ENCODE results near the gene IRAK2.
"Not testable (repeated sequence)": the region's sequence is repeated elsewhere in the genome, so short reads cannot be mapped to it uniquely, and the experiment has no call there.

The IRAK2 gene, protein sequence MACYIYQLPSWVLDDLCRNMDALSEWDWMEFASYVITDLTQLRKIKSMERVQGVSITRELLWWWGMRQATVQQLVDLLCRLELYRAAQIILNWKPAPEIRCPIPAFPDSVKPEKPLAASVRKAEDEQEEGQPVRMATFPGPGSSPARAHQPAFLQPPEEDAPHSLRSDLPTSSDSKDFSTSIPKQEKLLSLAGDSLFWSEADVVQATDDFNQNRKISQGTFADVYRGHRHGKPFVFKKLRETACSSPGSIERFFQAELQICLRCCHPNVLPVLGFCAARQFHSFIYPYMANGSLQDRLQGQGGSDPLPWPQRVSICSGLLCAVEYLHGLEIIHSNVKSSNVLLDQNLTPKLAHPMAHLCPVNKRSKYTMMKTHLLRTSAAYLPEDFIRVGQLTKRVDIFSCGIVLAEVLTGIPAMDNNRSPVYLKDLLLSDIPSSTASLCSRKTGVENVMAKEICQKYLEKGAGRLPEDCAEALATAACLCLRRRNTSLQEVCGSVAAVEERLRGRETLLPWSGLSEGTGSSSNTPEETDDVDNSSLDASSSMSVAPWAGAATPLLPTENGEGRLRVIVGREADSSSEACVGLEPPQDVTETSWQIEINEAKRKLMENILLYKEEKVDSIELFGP

DNA sequence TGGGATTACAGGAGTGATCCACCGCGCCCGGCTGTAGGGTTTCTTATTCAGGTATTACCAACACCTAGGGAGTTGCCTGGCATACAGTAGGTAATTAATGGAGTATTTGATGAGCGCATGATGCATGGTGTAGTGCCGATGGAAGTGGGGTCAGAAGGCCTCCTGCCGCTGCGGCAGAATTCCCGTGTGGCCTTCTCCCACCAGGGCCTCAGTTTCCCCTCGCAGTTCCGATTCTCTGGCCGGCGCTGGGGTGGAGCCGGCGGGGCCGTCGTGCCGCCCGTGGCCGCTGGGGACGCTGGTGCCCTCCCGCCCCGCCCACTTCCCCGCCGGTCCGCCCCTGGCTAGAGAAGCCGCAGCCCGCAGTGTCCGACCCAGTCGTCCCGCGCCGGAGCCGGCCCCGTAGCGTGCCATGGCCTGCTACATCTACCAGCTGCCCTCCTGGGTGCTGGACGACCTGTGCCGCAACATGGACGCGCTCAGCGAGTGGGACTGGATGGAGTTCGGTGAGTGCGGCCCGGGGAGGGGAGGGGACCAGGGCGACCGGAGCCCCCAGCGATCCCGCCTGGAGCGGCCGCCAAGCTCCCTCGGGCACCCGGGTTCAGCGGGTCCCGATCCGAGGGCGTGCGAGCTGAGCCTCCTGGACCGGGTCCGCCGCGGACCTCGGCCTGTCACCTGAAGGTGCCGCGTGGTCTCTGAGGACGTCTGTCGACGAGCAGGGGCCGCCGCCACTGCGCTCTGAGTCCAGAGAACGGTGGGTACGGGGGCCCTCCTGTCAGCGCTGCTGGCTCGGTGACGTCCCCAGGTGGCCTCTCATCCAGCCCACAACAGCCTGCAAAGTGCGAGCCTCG, at the start of gene IRAK2:
TSS of gene IRAK2 (plus strand) at position 374 of the 848 bp plus-strand sequence. CDS start at position 410, 36 bp downstream.
- DNase-seq: peak; percentile 72

DNA sequence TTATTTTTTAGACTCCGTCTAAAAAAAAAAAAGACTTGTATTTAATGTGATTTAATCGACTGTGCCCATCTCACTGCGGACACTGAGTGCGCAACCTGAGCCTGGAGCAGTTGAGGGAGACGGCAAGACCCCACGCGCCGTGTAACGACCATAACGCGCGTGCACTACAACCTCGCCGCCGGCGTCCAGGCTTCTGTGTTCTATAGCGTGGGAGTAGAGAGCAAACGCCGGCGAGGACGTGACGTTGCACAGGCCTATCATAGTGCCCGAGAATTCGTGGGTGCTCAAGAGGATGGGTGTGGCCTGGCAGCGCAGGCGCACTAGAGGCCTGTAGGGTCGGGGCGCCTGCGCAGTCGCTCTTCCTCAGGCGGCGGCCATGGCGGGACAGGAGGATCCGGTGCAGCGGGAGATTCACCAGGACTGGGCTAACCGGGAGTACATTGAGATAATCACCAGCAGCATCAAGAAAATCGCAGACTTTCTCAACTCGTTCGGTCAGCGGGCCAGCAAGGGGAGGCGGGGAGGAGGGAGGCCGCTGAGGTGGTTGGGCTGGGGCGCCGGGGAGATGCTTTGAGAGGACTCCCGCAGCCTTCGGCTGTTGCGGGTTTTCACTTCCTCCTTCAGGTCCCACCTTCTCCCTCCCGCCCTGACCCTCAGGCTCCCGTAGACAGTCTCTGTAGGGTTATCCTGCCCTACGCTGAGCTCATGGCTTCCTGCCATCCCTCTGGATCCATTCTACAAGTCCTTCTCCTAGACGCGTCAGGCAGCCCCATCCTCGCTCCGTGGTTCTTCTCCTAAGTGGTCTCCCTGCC, 49.2 kb upstream of the IRAK2 start, which contains the start of gene BRK1:
TSS of gene BRK1 (plus strand) at position 350 of the 812 bp plus-strand sequence. CDS start at position 377, 27 bp downstream.
- peak; percentile 95 for DNase-seq

DNA sequence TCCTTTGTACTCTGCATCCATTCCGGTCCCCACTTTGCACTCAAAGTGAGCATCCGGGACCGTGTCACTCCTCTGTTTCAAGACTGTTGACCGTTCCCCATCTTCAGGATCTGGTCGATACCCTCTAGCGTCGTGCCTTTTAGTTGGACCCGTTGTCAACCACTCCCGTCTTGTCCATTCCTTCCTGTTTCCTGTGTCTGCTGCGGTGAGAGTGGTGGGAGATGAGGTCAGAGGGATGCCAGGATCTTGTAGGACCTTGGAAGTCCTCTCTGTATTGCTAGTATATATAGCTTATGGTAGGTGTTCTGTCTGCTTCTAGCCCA, 48.6 kb upstream of the IRAK2 start:
- no peak for DNase-seq

DNA sequence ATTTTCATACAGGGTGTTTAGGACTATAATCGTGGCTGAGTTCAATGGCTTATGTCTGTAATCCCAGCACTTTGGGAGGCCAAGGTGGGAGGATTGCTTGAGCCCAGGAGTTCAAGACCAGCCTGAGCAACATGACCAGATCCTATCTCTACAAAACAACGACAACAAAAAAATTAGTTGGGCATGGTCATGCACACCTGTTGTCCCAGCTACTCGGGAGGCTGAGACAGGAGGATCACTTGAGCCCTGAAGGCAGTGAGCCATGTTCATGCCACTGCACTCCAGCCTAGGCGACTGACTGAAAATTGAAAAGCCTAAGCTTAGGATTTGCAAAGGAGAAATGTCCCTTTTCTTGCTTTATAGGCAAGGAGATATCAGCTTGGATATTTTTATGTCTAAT, 47.8 kb upstream of the IRAK2 start:
- no peak for DNase-seq

DNA sequence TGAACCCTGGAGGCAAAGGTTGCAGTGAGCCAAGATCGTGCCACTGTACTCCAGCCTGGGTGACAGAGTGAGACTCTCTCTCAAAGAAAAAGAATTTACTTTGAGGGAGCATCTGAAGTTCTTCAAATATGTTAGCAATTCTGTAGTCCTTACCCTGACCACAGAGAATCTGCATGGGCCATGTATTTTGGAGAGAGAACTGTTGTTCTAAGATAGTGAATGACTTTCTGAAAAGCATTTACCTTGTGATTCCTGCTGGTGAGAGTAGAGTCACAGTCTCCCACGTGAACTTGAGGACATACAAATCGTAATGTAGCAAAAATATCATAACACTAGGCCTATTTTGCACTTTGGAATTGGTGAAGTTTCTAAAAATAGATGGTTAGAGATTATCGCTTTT, 45.3 kb upstream of the IRAK2 start:
- no peak for DNase-seq

DNA sequence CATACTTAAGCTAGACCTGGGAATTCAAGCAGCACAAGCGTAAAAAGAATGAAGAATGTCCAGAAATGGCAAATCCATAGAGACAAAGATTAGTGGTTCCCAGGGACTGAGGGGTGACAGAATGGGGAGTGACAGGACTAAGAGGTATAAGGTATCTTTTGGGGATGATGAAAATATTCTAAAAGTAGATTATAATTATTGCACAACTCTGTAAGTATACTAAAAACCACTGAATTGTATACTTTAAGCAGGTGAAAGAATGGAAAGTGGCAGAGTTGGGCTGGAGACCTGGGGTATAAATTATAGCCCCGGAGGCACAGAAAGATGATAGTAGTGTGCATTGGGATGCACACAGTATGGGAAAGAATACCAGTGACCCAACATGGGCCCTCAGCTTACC, 43.7 kb upstream of the IRAK2 start:
- DNase-seq: no peak

DNA sequence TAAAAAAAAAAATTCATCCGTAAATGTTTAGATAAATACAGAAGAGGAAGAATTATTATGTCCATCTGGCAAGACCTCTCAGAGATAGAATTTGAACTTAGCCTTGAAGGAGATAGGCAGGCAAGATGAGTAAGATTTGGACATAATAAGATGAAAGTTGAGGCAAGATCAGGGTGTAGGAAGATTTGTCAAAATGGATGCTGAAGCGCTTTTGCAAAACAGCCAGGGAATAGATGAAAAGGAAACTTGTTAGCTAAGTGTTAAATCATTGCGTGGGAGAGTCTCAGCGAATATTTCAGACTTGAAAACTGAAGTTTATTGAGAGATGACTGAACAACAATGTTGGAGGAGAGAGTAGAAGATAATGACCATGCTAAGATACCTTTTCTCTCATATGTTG, 42.0 kb upstream of the IRAK2 start:
- DNase-seq: no peak

DNA sequence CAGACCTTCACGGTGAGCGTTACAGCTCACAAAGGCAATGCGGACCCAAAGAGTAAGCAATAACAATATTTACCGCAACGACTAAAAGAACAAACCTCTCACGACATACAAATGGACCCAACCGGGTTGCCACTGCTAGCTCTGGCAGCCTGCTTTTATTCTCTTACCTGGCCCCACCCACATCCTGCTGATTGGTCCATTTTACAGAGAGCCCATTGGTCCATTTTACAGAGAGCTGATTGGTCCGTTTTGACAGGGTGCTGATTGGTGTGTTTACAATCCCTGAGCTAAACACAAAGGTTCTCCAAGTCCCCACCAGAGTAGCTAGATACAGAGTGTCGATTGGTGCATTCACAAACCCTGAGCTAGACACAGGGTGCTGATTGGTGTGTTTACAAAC, 28.8 kb upstream of the IRAK2 start:
- not testable (repeated sequence) for DNase-seq

DNA sequence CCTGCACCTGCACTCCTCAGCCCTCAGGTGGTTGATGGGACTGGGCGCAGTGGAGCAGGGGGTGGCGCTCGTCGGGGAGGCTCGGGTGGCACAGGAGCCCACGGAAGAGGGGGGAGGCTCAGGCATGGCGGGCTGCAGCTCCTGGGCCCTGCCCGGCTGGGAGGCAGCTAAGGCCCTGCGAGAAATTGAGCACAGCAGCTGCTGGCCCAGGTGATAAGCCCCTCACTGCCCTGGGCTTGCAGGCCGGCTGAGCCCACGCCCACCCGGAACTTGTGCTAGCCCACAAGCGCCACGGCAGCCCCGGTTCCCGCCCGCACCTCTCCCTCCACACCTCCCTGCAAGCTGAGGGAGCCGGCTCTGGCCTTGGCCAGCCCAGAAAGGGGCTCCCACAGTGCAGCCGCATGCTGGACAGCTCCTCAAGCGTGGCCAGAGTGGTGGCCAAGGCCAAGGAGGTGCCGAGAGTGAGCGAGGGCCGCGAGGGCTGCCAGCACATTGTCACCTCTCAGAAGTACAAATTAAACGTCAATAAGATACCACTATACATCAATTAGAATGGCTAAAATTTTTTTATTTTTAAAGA, 28.2 kb upstream of the IRAK2 start:
- no peak for DNase-seq

DNA sequence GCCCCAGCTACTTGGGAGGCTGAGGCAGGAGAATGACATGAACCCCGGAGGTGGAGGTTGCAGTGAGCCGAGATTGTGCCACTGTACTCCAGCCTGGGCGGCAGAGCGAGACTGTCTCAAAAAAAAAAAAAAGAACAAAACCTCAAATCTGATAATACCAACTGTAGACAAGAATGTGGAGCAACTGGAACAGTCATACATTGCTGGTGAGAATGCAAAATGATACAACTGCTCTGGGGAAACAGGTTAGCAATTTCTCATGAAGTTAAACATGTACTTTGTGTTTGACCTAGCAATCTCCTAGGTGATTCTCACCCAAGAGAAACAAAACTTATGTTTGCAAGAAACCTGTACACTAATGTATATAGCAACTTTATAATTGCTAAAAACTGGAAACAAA, 27.5 kb upstream of the IRAK2 start:
- DNase-seq: no peak

DNA sequence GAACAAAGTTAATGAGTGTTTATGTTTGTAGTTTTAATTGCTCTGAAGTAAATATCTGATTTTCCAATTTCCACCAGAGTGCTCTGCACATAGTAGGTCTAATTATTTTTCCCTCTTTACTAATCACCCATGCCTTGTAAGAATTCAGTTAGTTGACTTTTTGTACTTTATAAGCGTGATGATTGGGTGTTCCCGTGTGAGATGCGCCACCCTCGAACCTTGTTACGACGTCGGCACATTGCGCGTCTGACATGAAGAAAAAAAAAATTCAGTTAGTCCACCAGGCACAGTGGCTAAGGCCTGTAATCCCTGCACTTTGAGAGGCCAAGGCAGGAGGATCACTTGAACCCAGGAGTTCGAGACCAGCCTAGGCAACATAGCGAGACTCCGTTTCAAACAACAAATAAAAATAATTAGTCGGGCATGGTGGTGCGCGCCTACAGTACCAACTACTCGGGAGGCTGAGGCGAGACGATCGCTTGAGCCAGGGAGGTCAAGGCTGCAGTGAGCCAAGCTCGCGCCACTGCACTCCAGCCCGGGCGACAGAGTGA, 23.6 kb upstream of the IRAK2 start:
- no peak for DNase-seq

DNA sequence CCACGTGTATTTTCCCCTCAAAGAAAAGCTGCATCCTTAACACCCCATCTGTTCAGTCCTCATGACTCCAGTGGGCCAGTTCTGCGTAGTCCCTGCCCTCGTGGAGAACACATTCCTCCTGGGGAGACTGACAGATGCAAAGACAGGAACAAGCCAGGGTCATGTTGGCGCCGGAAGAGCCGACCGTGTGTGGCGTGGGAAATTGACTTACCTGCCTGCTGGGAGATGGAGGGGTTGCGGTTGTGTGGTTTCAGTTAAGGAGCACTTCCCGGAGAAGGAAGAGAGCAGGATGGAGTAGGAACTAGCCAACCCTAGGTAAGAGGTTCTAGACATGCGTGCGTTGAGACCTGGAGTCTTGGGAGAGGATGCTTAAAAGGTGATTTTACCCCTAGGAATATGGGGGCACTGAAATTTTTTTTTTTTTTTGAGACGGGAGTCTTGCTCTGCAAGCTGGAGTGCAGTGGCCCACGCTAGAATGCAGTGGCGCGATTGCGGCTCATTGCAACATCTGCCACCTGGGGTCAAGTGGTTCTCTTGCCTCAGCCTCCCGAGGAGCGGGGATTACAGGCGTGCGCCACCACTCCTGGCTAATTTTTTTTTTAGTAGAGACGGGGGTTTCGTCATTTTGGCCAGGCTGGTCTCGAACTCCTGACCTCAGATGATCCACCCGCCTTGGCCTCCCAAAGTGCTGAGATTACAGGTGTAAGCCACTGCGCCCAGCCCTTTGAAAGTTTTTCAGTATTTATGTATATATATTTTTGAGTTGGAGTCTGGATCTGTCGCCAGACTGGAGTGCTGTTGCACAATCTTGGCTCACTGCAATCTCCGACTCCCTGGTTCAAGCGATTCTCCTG, 21.8 kb upstream of the IRAK2 start:
- DNase-seq: peak; percentile 35

DNA sequence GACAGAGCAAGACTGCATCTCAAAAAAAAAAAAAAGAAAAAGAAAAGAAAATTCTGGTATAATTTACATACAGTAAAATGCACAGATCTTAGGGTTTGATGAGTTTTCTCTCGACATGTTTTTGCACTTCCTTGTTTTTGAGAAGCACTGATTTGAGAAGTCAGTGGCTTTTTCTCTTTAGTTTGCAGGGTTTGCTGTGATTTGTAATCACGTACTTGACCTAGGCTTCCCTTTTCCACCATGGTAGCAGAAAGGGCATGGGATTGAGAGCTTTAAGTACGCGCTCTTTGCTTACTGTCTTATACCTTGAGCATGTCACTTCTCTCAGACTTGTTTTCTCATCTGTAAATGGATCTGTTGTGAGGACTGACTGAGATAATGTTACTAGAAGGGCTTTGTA, 19.0 kb upstream of the IRAK2 start:
- no peak for DNase-seq

DNA sequence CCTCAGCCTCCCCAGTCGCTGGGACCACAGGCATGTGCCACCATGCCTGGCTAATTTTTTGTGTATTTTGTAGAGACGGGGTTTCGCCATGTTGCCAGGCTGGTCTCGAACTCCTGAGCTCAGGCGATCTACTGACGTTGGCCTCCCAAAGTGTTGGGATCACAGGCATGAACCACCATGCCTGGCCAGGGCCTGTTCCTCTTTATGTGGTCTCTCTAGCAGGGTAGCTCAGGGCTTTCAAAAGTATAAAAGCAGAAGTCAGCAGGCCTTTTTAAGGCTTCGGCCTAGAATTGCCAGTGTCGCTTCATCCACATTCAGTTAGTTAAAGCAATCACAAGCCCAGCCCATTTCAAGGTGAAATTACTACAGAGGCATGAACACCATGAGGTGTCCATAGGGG, 15.5 kb upstream of the IRAK2 start:
- no peak for DNase-seq

DNA sequence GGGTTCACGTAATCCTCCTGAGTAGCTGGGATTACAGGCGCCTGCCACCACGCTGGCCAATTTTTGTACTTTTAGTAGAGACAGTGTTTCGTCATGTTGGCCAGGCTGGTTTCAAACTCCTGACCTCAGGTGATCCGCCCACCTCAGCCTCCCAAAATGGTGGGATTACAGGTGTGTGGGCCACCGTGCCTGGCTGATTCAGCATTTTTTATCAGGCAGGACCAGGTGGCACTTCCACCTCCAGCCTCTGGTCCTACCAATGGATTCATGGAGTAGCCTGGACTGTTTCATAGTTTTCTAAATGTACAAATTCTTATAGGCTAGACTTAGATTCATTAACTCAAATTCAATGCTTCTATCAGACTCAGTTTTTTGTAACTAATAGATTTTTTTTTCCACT, 13.7 kb upstream of the IRAK2 start:
- no peak for DNase-seq

DNA sequence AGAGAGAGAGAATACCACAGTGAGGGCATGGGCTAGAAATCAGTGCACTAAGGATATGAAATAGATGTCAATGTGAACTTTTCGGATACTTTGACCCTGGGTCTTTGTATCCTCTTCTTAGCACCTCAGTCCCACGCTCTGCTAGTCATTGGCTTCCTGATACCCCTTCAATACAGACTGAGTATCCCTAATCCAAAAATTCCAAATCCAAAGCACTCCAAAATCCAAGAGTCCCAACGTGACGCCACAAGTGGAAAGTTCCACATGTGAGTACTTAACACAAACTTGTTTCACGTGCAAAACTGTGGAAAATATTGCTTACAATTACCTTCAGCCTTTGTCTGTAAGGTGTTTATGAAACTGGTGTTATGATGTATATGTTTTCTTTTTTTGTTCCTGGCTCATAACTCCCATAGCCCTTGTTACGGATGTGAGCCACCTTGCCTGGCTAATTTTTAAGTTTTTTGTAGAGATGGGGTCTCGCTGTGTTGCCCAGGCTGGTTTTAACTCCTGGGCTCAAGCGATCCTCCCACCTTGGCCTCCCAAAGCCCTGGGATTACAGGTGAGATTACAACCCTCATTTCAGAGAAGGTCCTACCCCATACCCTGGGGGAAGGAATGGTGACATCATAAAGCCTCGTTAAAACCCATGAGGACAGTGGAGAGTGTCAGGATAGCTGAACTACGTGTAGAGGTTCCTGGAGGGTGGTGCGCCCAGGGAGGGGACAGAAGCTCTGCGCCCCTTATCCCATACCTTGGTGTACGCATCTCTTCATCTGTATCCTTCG, 10.2 kb upstream of the IRAK2 start:
- DNase-seq: no peak

DNA sequence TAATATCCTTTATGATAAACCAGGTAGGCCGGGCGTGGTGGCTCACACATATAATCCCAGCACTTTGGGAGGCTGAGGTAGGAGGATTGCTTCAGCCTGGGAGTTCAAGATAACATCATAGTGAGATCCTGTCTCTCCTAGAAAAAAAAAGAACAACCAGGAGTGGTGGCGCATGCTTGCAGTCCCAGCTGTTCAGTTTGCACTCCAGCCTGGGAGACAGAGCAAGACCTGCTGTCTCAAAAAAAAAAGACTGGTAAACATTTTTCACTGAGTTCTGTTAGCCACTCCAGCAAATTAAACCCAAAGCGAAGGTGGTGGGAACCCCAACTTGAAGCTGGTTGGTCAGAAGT, 9.6 kb upstream of the IRAK2 start:
- no peak for DNase-seq

DNA sequence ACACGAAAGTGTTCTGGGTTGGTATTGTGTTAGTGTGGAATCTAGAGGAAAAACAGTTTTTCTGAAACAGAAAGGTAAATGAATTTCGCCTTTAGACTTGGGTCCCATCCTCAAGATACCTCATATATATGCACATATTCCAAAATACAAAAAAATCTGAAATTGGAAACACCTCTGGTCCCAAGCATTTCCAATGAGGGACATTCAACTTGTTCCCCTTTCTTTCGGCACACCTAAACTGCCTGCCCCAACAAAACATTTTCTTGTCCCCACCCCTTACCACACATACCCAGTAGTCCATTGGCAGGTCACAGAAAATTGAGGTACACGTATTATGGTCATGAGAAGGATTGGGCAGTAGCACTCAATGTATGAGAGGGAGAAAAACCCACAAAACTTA, 9.1 kb upstream of the IRAK2 start:
- DNase-seq: no peak

DNA sequence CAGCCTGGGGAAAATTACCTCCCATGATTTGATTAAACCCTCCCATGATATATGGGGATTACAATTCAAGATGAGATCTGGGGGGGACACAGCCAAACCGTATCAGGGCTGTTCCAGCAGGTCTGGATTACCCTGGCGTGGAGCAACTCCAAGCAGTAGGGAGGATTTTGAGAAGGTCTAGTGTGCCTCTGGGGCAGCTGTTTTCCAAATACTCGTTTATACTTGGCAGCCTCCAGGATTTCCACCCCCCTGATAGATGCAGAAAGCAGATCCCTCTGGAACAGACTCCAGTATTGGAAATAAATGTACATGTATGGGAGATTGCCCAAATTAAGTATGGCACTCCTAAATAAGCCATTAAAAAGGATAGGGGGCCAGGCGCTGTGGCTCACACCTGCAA, 7.7 kb upstream of the IRAK2 start:
- DNase-seq: no peak

DNA sequence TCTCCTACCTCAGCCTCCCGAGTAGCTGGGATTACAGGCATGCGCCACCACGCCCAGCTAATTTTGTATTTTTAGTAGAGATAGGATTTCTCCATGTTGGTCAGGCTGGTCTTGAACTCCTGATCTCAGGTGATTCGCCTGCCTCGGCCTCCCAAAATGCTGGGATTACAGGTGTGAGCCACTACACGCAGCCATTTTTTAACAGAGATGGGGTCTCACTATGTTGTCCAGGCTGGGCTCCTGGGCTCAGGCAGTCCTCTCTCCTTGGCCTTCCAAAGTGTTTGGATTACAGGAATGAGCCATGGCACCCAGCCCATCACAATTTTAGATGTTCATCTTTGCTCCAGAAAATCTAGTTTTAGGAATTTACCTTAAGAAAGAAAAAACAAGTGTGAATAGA, 6.2 kb upstream of the IRAK2 start:
- DNase-seq: not testable (repeated sequence)

Data from CD4-positive, alpha-beta T cell treated with Interleukin-6 for 4 hours (primary cell).